Astrocyte (in vitro differentiated cells and primary cell): ENCODE measurements around the gene BBS12. TPM values are rescaled to one million over a fixed set of nuclear protein-coding genes. Genes with fewer than 3 reads are reported as not detected.

Experiments used
- DNase-seq: peaks from one replicate; pipeline ENCODE4 v3.0.0-alpha.2; 2010; ENCODE audit warnings: low read depth
- FAIRE-seq: peaks from 2 replicates; lab custom pipeline; 2011; peaks lifted over from hg19 to GRCh38; lab: Jason Lieb, UNC
- H2AFZ ChIP-seq: 2 replicates; pipeline ENCODE4 v1.6.0; 2012; ENCODE audit warnings: low read depth, low read length, inconsistent platforms
- H3K27ac ChIP-seq: 2 replicates; pipeline ENCODE4 v1.5.1; 2011; ENCODE audit warnings: low read depth, low read length, inconsistent platforms
- H3K27me3 ChIP-seq: 2 replicates; pipeline ENCODE4 v1.6.0; 2011; ENCODE audit warnings: low read length, inconsistent platforms; ENCODE audit not compliant: insufficient read depth
- H3K36me3 ChIP-seq: 2 replicates; pipeline ENCODE4 v1.5.1; 2011; ENCODE audit warnings: low read length, inconsistent platforms; ENCODE audit not compliant: insufficient read depth
- H3K4me1 ChIP-seq: 2 replicates; pipeline ENCODE4 v1.5.1; 2011; ENCODE audit warnings: low read length, inconsistent platforms; ENCODE audit not compliant: insufficient read depth
- H3K4me2 ChIP-seq: 2 replicates; pipeline ENCODE4 v1.6.0; 2012; ENCODE audit warnings: low read length, inconsistent platforms
- H3K4me3 ChIP-seq: 2 replicates; pipeline ENCODE4 v1.5.1; 2011; ENCODE audit warnings: low read depth, mild to moderate bottlenecking, low read length, inconsistent platforms; ENCODE audit not compliant: insufficient read depth
- H3K79me2 ChIP-seq: 2 replicates; pipeline ENCODE4 v1.6.0; 2012; ENCODE audit warnings: mild to moderate bottlenecking, low read length, inconsistent platforms; ENCODE audit not compliant: insufficient read depth
- H3K9ac ChIP-seq: 2 replicates; pipeline ENCODE4 v1.6.0; 2012; ENCODE audit warnings: mild to moderate bottlenecking, low read length, inconsistent platforms
- H3K9me3 ChIP-seq: 2 replicates; pipeline ENCODE4 v1.5.1; 2012; ENCODE audit warnings: low read depth, mild to moderate bottlenecking, low read length, inconsistent platforms; ENCODE audit not compliant: insufficient read depth
- H4K20me1 ChIP-seq: 2 replicates; pipeline ENCODE4 v1.6.0; 2012; ENCODE audit warnings: low read length, inconsistent platforms; ENCODE audit not compliant: insufficient read depth
- H3K27ac Mint-ChIP-seq: one replicate; pipeline ENCODE4 v1.8.0; 2021; ENCODE audit warnings: mild to moderate bottlenecking, mixed read lengths; ENCODE audit not compliant: unreplicated experiment
- H3K27me3 Mint-ChIP-seq: one replicate; pipeline ENCODE4 v1.8.0; 2021; ENCODE audit warnings: low read depth, mixed read lengths; ENCODE audit not compliant: unreplicated experiment
- H3K36me3 Mint-ChIP-seq: one replicate; pipeline ENCODE4 v1.8.0; 2021; ENCODE audit warnings: low read depth, mixed read lengths; ENCODE audit not compliant: unreplicated experiment
- H3K4me1 Mint-ChIP-seq: one replicate; pipeline ENCODE4 v1.8.0; 2021; ENCODE audit warnings: low read depth, mixed read lengths; ENCODE audit not compliant: unreplicated experiment
- H3K4me3 Mint-ChIP-seq: one replicate; pipeline ENCODE4 v1.8.0; 2021; ENCODE audit warnings: mild to moderate bottlenecking, moderate library complexity, mixed read lengths; ENCODE audit not compliant: unreplicated experiment
- H3K9me3 Mint-ChIP-seq: one replicate; pipeline ENCODE4 v1.8.0; 2021; ENCODE audit warnings: mild to moderate bottlenecking, mixed read lengths; ENCODE audit not compliant: unreplicated experiment
- CTCF ChIP-seq: IDR thresholded peaks from 2 replicates; pipeline ENCODE4 v1.5.1; 2011; ENCODE audit warnings: low read depth, mild to moderate bottlenecking, inconsistent platforms, low read length, moderate library complexity; ENCODE audit not compliant: insufficient read depth
- EZH2 ChIP-seq: IDR thresholded peaks from 2 replicates; pipeline ENCODE4 v1.6.1; 2012; ENCODE audit warnings: mild to moderate bottlenecking, low read length, inconsistent platforms; ENCODE audit not compliant: insufficient read depth
- total RNA-seq: library from RNA; stranded (reverse); gene quantifications from 2 replicates; pipeline ENCODE4 v1.2.1, GENCODE V29; 2021

The BBS12 gene
- total RNA-seq, 1 donor from 2014 or later, result 4.7 TPM

- H4K20me1 ChIP-seq, result no peaks in the 10 kb centered on the region
- peaks cover 7% of the 10 kb centered on the region for H3K36me3 Mint-ChIP-seq
- no peak for FAIRE-seq
These were observed 14.6 kb downstream of the BBS12 start for GRCh38 chr4:122747068-122747467.

GRCh38 chr4:122747883-122748282 lies 15.4 kb downstream of the BBS12 start:
- Mint-ChIP-seq H3K4me3 (no peak overlapping the region), H3K36me3 (peaks cover 5% of the 10 kb centered on the region), H3K27me3 (no peaks in the 10 kb centered on the region), H3K4me1 (peaks cover 16% of the 10 kb centered on the region), H3K9me3 (peaks cover 3% of the 10 kb centered on the region), H3K27ac (no peak overlapping the region)
- no peak overlapping the region for H3K4me2 ChIP-seq
- H3K9me3 ChIP-seq, result no peaks in the 10 kb centered on the region
- no peaks in the 10 kb centered on the region for H3K4me1 ChIP-seq
- no peaks in the 10 kb centered on the region for H3K79me2 ChIP-seq
- H4K20me1 ChIP-seq, result no peaks in the 10 kb centered on the region
- H3K36me3 ChIP-seq, result no peaks in the 10 kb centered on the region
- no peak overlapping the region for H3K27ac ChIP-seq
- H3K4me3 ChIP-seq, result no peak overlapping the region
- H3K27me3 ChIP-seq, result no peaks in the 10 kb centered on the region
- no peak overlapping the region for H3K9ac ChIP-seq
- FAIRE-seq, result no peak
- DNase-seq, result peak; percentile 64
- H2AFZ ChIP-seq, result no peak overlapping the region
- TF ChIP-seq EZH2 (no peak), CTCF (no peak)

More at GRCh38 chr4:122747068-122747467, 14.6 kb downstream of the BBS12 start:
- H3K27ac ChIP-seq, result no peak overlapping the region
- H3K4me2 ChIP-seq, result no peak overlapping the region
- H3K27ac Mint-ChIP-seq, result no peak overlapping the region
- H3K9me3 ChIP-seq, result no peaks in the 10 kb centered on the region
- no peaks in the 10 kb centered on the region for H3K79me2 ChIP-seq
- H3K4me1 ChIP-seq, result no peaks in the 10 kb centered on the region
- TF ChIP-seq CTCF, result no peak
- TF ChIP-seq EZH2, result no peak
- peaks cover 16% of the 10 kb centered on the region for H3K4me1 Mint-ChIP-seq
- H3K9me3 Mint-ChIP-seq, result peaks cover 3% of the 10 kb centered on the region
- H3K4me3 Mint-ChIP-seq, result no peak overlapping the region
- H2AFZ ChIP-seq, result no peak overlapping the region
- H3K27me3 Mint-ChIP-seq, result no peaks in the 10 kb centered on the region
- no peak for DNase-seq
- no peaks in the 10 kb centered on the region for H3K36me3 ChIP-seq
- no peak overlapping the region for H3K4me3 ChIP-seq
- H3K9ac ChIP-seq, result no peak overlapping the region
- no peaks in the 10 kb centered on the region for H3K27me3 ChIP-seq

GRCh38 chr4:122749704-122750454 lies 17.4 kb downstream of the BBS12 start:
- Histone ChIP-seq H3K36me3 (no peaks in the 10 kb centered on the region), H3K4me2 (no peak overlapping the region), H3K9ac (no peak overlapping the region), H4K20me1 (no peaks in the 10 kb centered on the region), H3K4me3 (no peak overlapping the region), H3K79me2 (no peaks in the 10 kb centered on the region), H3K27ac (no peak overlapping the region), H3K9me3 (no peaks in the 10 kb centered on the region), H3K4me1 (no peaks in the 10 kb centered on the region), H3K27me3 (no peaks in the 10 kb centered on the region), H2AFZ (no peak overlapping the region)
- Mint-ChIP-seq H3K4me3 (no peak overlapping the region), H3K4me1 (peaks cover 13% of the 10 kb centered on the region), H3K9me3 (peaks cover 3% of the 10 kb centered on the region), H3K27ac (no peak overlapping the region), H3K36me3 (no peaks in the 10 kb centered on the region), H3K27me3 (no peaks in the 10 kb centered on the region)
- FAIRE-seq, result no peak
- TF ChIP-seq EZH2 (no peak), CTCF (no peak)
- DNase-seq, result no peak
